Endothelial cell of umbilical vein (primary cell): Measurements from ENCODE around the gene DMXL1. TPM values are rescaled to one million over a fixed set of nuclear protein-coding genes. Genes with fewer than 3 reads are reported as not detected.
"Not testable (repeated sequence)": the region's sequence is repeated elsewhere in the genome, so short reads cannot be mapped to it uniquely, and the experiment has no call there.

Experiments used
- BruUV-seq: library from RNA; stranded (reverse); fragments of 400-500 nt; replicated peaks from 2 replicates; lab custom pipeline; 2021; lab: Mats Ljungman, UMichigan
- CTCF ChIA-PET: fragments of 300-600, 350-600 bp; sonication (Branson Sonifier 250); formaldehyde crosslinking; loops from one replicate; lab custom pipeline; 2021; ENCODE audit warnings: antibody characterized with exemption, inconsistent platforms; lab: Charles Lee
- POLR2A ChIA-PET: fragments of 300-600, 350-600 bp; sonication (Branson Sonifier 250); formaldehyde crosslinking; loops from one replicate; lab custom pipeline; 2021; ENCODE audit warnings: antibody characterized with exemption, inconsistent platforms; lab: Charles Lee
- DNase-seq: peaks from one replicate; pipeline ENCODE4 v3.0.0-alpha.2; 2011; ENCODE audit warnings: low read depth, low spot score
- FAIRE-seq: peaks from 2 replicates; lab custom pipeline; 2011; peaks lifted over from hg19 to GRCh38; lab: Jason Lieb, UNC
- H2AFZ ChIP-seq: 2 replicates; pipeline ENCODE4 v1.6.0; 2012; ENCODE audit warnings: low read depth, low read length, control low read depth, inconsistent platforms
- H3K27ac ChIP-seq: 2 replicates; pipeline ENCODE4 v1.5.1; 2011; ENCODE audit warnings: low read depth, mild to moderate bottlenecking, control low read depth, low read length, moderate library complexity; ENCODE audit not compliant: insufficient read depth
- H3K27me3 ChIP-seq, 2 experiments: 2 replicates each; pipeline versions ENCODE4 v1.6.0 to v1.6.1; 2011; ENCODE audit warnings: low read length in 2 of 2, mixed read lengths in 1 of 2; ENCODE audit not compliant: control insufficient read depth in 2 of 2, insufficient read depth in 2 of 2
- H3K36me3 ChIP-seq, 2 experiments: 2 replicates in 1 of 2; 3 replicates in 1 of 2; pipeline ENCODE4 v1.5.1; 2011; ENCODE audit warnings: low read length in 2 of 2, mild to moderate bottlenecking in 1 of 2, moderate library complexity in 1 of 2; ENCODE audit not compliant: control insufficient read depth in 2 of 2, insufficient read depth in 2 of 2; ENCODE audit errors: extremely low read depth in 1 of 2
- H3K4me1 ChIP-seq: 3 replicates; pipeline ENCODE4 v1.5.1; 2011; ENCODE audit warnings: mild to moderate bottlenecking, low read length; ENCODE audit not compliant: control insufficient read depth, insufficient read depth; ENCODE audit errors: extremely low read depth
- H3K4me2 ChIP-seq: 2 replicates; pipeline ENCODE4 v1.6.1; 2011; ENCODE audit warnings: low read length, control low read depth, mixed read lengths; ENCODE audit not compliant: insufficient read depth
- H3K4me3 ChIP-seq, 3 experiments: fragments of 200-600 bp in 1 of 3; sonication (generic), shearing (Covaris generic) in 1 of 3; replicated peaks in 1 of 3; 2 replicates each; pipeline ENCODE4 v1.5.1; 2011 to 2016; ENCODE audit warnings: control low read depth in 3 of 3, low read length in 3 of 3, mild to moderate bottlenecking in 2 of 3, inconsistent platforms in 1 of 3, low read depth in 1 of 3, moderate library complexity in 1 of 3; ENCODE audit not compliant: insufficient read depth in 1 of 3
- H3K79me2 ChIP-seq: 2 replicates; pipeline ENCODE4 v1.6.0; 2012; ENCODE audit warnings: low read length, inconsistent platforms; ENCODE audit not compliant: control insufficient read depth, insufficient read depth
- H3K9ac ChIP-seq: replicated peaks from 2 replicates; pipeline ENCODE3; 2011; ENCODE audit warnings: low read length, control low read depth; ENCODE audit not compliant: insufficient read depth; ENCODE audit errors: extremely low read depth
- H3K9me1 ChIP-seq: replicated peaks from 3 replicates; pipeline ENCODE4 v1.6.0; 2011; ENCODE audit warnings: mild to moderate bottlenecking, low read length; ENCODE audit not compliant: control insufficient read depth, insufficient read depth; ENCODE audit errors: extremely low read depth
- H3K9me3 ChIP-seq: replicated peaks from 2 replicates; pipeline ENCODE4 v1.5.1; 2012; ENCODE audit warnings: low read length, inconsistent platforms; ENCODE audit not compliant: control insufficient read depth, insufficient read depth
- H4K20me1 ChIP-seq: replicated peaks from 2 replicates; pipeline ENCODE3; 2011; ENCODE audit warnings: mild to moderate bottlenecking, low read length; ENCODE audit not compliant: control insufficient read depth, insufficient read depth; ENCODE audit errors: extremely low read depth
- EZH2 ChIP-seq: IDR thresholded peaks from 2 replicates; pipeline ENCODE4 v1.6.1; 2012; ENCODE audit warnings: borderline replicate concordance, low read depth, mild to moderate bottlenecking, moderate library complexity, low read length, inconsistent platforms; ENCODE audit not compliant: severe bottlenecking
- FOS ChIP-seq: IDR thresholded peaks from 2 replicates; pipeline ENCODE4 v1.6.1; 2011; ENCODE audit warnings: mild to moderate bottlenecking, low read length, moderate library complexity, borderline replicate concordance; ENCODE audit not compliant: insufficient read depth
- GATA2 ChIP-seq: IDR thresholded peaks from 2 replicates; pipeline ENCODE4 v1.7.0; 2011; ENCODE audit warnings: low read depth, mild to moderate bottlenecking, moderate library complexity, mixed read lengths, low read length; ENCODE audit not compliant: insufficient read length, insufficient read depth
- JUN ChIP-seq: IDR thresholded peaks from 2 replicates; pipeline ENCODE4 v1.6.1; 2011; ENCODE audit warnings: borderline replicate concordance, low read depth; ENCODE audit not compliant: insufficient read length, insufficient read depth
- MYC ChIP-seq: IDR thresholded peaks from one replicate; pipeline ENCODE4 v1.6.1; 2011; ENCODE audit warnings: mild to moderate bottlenecking, low read depth, low read length
- POLR2A ChIP-seq: IDR thresholded peaks from 2 replicates; pipeline ENCODE4 v1.6.1; 2012; ENCODE audit warnings: low read depth, mild to moderate bottlenecking, control low read depth, low read length
- POLR2AphosphoS5 ChIP-seq: IDR thresholded peaks from 2 replicates; pipeline ENCODE4 v1.6.1; 2012; ENCODE audit warnings: low read depth, mild to moderate bottlenecking, control low read depth, low read length, moderate library complexity; ENCODE audit not compliant: insufficient read depth
- dilution Hi-C: fragments of 300-500 bp; cut with MboI; formaldehyde crosslinking; loops from one replicate; pipeline ENCODE4 v1.15.0; 2019; ENCODE audit warnings: low sequenced_read_pairs; ENCODE audit not compliant: extremely low pct_ligation_motif_present
- intact Hi-C: fragments of 100-400 bp; cut with micrococcal nuclease; formaldehyde crosslinking; loops from one replicate; pipeline ENCODE4 v1.10.0; 2022
- polyA plus RNA-seq, 4 experiments: library from polyadenylated mRNA; depleted of rRNA in 3 of 4; stranded (reverse) in 3 of 4; unstranded in 1 of 4; fragments of >200 nt; gene quantifications; 2 replicates each; pipeline versions ENCODE4 v1.2.1 to v1.2.3, GENCODE V29; 2011 to 2012; ENCODE audit warnings: missing spikeins in 1 of 4
- total RNA-seq: library from RNA; stranded (reverse); gene quantifications from 2 replicates; pipeline ENCODE4 v1.2.3, GENCODE V29; 2021
- TF ChIP-seq, protein P1 (sequence below): IDR thresholded peaks from 2 replicates; pipeline ENCODE4 v1.6.1; 2011; ENCODE audit not compliant: insufficient read depth, insufficient read length
- TF ChIP-seq, protein P2 (sequence below), 2 donors: IDR thresholded peaks; 1 replicate in 1 of 2; 2 replicates in 1 of 2; pipeline ENCODE4 v1.5.1; 2011; ENCODE audit warnings: low read length in 2 of 2, mild to moderate bottlenecking in 2 of 2, moderate library complexity in 2 of 2, control low read depth in 1 of 2, inconsistent platforms in 1 of 2, low read depth in 1 of 2; ENCODE audit not compliant: insufficient read depth in 1 of 2; ENCODE audit errors: extremely low read depth in 1 of 2

Gene DMXL1
- total and polyA plus RNA-seq, 2 donors (not counting 3 experiments of a cell fraction or from before 2014, with no cell fraction given) = 5.4 to 24.7 TPM

DNA sequence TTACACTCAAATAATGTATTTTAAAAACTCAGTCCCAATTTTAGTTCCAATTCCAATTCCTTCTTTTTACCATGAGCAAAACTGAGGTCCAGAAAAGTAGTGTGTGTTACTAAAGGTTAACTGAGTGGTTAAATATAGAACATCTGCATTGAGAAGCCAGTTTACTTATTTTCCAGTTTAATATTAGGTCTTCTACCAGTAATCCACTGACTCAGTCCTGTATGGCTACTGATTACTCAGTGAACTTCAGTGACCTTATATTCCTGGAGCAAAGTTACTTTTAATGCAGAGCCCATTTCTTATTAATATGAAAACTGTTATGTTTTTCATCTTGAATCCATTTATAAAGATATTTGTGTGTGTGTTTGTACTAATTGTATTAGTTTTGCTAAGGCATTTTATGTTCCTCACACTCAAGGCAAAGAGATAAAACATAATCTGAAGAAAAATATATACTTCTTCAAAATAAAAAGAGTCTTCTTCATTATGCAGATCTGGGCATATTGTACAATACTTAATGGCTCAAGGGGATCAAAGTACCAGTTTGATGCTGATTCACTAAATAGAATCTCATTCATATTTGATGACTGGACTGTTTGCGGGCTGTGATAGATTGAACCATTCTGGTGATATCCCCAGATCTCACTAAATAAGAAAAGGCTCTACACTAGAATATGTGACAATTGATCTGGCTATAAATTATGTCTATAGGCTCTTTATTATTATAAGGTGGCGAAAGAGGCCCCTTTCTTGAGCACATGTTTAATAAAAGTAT, 60.8 kb downstream of the DMXL1 start:
- TF ChIP-seq EZH2 = no peak
- TF ChIP-seq, protein P1, sequence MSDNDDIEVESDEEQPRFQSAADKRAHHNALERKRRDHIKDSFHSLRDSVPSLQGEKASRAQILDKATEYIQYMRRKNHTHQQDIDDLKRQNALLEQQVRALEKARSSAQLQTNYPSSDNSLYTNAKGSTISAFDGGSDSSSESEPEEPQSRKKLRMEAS = no peak
- no peak for TF ChIP-seq GATA2
- TF ChIP-seq FOS = no peak
- TF ChIP-seq POLR2A = no peak
- TF ChIP-seq JUN = no peak
- no peak for TF ChIP-seq MYC
- no peak for TF ChIP-seq POLR2AphosphoS5
- TF ChIP-seq, protein P2, sequence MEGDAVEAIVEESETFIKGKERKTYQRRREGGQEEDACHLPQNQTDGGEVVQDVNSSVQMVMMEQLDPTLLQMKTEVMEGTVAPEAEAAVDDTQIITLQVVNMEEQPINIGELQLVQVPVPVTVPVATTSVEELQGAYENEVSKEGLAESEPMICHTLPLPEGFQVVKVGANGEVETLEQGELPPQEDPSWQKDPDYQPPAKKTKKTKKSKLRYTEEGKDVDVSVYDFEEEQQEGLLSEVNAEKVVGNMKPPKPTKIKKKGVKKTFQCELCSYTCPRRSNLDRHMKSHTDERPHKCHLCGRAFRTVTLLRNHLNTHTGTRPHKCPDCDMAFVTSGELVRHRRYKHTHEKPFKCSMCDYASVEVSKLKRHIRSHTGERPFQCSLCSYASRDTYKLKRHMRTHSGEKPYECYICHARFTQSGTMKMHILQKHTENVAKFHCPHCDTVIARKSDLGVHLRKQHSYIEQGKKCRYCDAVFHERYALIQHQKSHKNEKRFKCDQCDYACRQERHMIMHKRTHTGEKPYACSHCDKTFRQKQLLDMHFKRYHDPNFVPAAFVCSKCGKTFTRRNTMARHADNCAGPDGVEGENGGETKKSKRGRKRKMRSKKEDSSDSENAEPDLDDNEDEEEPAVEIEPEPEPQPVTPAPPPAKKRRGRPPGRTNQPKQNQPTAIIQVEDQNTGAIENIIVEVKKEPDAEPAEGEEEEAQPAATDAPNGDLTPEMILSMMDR (IDR thresholded peaks at IDR 0.05; ENCODE audit: extremely low read depth in 1 of 2, insufficient read depth in 1 of 2, low read depth in 1 of 2, low read length in 2 of 2) = no peak
- Histone ChIP-seq H3K36me3 (peaks cover 1 to 4% of the 10 kb centered on the region in 2 experiments), H3K4me3 (no peak overlapping the region), H3K27ac (no peak overlapping the region), H3K9me1 (no peaks in the 10 kb centered on the region), H3K79me2 (no peaks in the 10 kb centered on the region), H3K4me2 (no peak overlapping the region), H2AFZ (no peak overlapping the region), H4K20me1 (no peaks in the 10 kb centered on the region), H3K9ac (no peak overlapping the region), H3K27me3 (no peaks in the 10 kb centered on the region), H3K9me3 (no peaks in the 10 kb centered on the region), H3K4me1 (no peaks in the 10 kb centered on the region)
- no TSS peak for BruUV-seq
- FAIRE-seq (no peak), DNase-seq (no peak)
- POLR2A ChIA-PET = interaction anchor here (0.7 kb wide), 1 partner anchor 279 kb away, joined by 4 read pairs; no protein-coding TSS in a partner anchor
- dilution Hi-C loops (no loop called here), intact Hi-C loops (no loop called here)
- CTCF ChIA-PET = no interaction called here

DNA sequence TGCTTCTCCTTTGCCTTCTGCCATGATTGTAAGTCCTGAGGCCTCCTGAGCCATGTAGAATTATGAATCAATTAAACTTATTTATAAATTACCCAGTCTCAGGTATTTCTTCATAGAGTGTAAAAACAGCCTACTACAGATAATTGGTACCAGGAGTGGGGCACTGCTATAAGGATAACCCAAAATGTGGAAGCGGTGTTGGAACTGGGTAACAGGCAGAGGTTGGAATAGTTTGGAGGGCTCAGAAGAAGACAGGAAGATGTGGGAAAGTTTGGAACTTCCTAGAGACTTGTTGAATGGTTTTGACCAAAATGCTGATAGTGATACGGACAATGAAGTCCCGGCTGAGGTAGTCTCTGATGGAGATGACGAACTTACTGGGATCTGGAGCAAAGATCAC, 64.9 kb downstream of the DMXL1 start:
- H3K9ac ChIP-seq, BruUV-seq, H3K36me3 ChIP-seq, FAIRE-seq, H3K79me2 ChIP-seq, DNase-seq, H3K4me1 ChIP-seq, H3K27ac ChIP-seq, H3K9me1 ChIP-seq, H3K27me3 ChIP-seq, H3K9me3 ChIP-seq, H3K4me3 ChIP-seq, dilution Hi-C loops, H2AFZ ChIP-seq, CTCF ChIA-PET, H4K20me1 ChIP-seq, POLR2A ChIA-PET, H3K4me2 ChIP-seq, intact Hi-C loops: not testable (repeated sequence)
